ENCODE data around the gene SEPHS2.

The SEPHS2 gene

DNA sequence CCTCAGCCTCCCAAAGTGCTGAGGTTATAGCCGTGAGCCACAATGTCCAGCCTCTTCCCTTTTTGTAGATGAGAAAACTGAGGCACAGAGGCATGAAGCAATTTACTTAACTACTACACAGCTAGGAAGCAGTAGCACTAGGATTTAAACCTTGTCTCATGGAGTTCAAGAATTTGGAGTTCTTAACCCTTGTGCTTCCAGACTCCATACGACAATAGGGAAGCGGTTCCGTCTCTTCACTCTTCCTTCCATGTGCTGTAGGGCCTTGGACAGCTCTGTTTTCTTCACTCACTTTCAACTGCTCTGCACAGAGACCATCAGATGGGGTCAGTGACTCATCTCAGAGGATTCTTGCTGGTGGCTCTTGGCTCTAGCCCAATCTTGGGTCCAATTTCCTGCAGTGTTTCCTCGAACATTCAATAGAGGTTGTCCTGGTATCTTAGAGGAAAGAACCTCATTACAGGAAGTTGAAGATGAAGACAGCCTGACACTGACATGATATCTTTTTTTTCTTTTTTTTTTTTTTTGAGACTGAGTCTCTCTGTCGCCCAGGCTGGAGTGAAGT is 46.2 kb upstream of the SEPHS2 start (continued):
- TF ChIP-seq SETDB1 (IDR thresholded peaks at IDR 0.05; ENCODE audit: insufficient read length, low read length) (no peak), ZNF10 (tag by site-specific recombination; IDR thresholded peaks at IDR 0.05) (0 out of 2 replicates have a peak, but pooled peaks have one; percentile 40), ZNF549 (tag by site-specific recombination; IDR thresholded peaks at IDR 0.05) (no peak), ZNF184 (tag by site-specific recombination; IDR thresholded peaks at IDR 0.05) (no peak), ZNF140 (tag by site-specific recombination; IDR thresholded peaks at IDR 0.05) (no peak)
- TF ChIP-seq, protein P1, sequence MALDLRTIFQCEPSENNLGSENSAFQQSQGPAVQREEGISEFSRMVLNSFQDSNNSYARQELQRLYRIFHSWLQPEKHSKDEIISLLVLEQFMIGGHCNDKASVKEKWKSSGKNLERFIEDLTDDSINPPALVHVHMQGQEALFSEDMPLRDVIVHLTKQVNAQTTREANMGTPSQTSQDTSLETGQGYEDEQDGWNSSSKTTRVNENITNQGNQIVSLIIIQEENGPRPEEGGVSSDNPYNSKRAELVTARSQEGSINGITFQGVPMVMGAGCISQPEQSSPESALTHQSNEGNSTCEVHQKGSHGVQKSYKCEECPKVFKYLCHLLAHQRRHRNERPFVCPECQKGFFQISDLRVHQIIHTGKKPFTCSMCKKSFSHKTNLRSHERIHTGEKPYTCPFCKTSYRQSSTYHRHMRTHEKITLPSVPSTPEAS (tag by site-specific recombination; IDR thresholded peaks at IDR 0.05): no peak
- TF ChIP-seq, protein P2, sequence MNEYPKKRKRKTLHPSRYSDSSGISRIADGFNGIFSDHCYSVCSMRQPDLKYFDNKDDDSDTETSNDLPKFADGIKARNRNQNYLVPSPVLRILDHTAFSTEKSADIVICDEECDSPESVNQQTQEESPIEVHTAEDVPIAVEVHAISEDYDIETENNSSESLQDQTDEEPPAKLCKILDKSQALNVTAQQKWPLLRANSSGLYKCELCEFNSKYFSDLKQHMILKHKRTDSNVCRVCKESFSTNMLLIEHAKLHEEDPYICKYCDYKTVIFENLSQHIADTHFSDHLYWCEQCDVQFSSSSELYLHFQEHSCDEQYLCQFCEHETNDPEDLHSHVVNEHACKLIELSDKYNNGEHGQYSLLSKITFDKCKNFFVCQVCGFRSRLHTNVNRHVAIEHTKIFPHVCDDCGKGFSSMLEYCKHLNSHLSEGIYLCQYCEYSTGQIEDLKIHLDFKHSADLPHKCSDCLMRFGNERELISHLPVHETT (tag by site-specific recombination; IDR thresholded peaks at IDR 0.05): no peak

DNA sequence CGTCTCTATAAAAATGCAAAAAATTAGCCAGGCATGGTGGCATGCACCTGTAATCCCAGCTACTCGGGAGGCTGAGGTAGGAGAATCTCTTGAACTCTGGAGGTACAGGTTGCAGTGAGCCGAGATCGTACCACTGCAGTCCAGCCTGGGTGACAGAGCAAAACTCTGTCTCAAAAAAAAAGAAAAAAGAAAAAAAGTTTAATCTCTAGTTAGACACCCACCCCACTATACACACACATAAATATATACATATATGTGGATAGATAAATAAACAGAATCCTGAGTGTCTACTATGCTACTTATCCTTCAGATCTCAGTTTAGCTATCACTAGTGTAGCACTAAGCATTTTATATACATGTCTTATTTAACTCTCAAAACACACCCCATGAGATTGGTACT is 45.6 kb upstream of the SEPHS2 start:
- POLR2A ChIA-PET: interaction anchor here (0.5 to 0.8 kb wide), 2 partner anchors 53 to 61 kb away, joined by 3 to 4 read pairs; partner anchors contain the start of gene DCTPP1
- no peaks in the 10 kb centered on the region for H3K9me3 ChIP-seq (ENCODE audit: control insufficient read depth, insufficient read depth, low read depth, low read length)
- TF ChIP-seq ZBTB21 (tag by site-specific recombination; IDR thresholded peaks at IDR 0.05) (no peak), IKZF3 (tag by site-specific recombination; IDR thresholded peaks at IDR 0.05) (no peak), ZNF549 (tag by site-specific recombination; IDR thresholded peaks at IDR 0.05) (no peak), ZNF140 (tag by site-specific recombination; IDR thresholded peaks at IDR 0.05) (no peak), ZNF626 (tag by site-specific recombination; IDR thresholded peaks at IDR 0.05) (no peak)
- TF ChIP-seq, protein P3, sequence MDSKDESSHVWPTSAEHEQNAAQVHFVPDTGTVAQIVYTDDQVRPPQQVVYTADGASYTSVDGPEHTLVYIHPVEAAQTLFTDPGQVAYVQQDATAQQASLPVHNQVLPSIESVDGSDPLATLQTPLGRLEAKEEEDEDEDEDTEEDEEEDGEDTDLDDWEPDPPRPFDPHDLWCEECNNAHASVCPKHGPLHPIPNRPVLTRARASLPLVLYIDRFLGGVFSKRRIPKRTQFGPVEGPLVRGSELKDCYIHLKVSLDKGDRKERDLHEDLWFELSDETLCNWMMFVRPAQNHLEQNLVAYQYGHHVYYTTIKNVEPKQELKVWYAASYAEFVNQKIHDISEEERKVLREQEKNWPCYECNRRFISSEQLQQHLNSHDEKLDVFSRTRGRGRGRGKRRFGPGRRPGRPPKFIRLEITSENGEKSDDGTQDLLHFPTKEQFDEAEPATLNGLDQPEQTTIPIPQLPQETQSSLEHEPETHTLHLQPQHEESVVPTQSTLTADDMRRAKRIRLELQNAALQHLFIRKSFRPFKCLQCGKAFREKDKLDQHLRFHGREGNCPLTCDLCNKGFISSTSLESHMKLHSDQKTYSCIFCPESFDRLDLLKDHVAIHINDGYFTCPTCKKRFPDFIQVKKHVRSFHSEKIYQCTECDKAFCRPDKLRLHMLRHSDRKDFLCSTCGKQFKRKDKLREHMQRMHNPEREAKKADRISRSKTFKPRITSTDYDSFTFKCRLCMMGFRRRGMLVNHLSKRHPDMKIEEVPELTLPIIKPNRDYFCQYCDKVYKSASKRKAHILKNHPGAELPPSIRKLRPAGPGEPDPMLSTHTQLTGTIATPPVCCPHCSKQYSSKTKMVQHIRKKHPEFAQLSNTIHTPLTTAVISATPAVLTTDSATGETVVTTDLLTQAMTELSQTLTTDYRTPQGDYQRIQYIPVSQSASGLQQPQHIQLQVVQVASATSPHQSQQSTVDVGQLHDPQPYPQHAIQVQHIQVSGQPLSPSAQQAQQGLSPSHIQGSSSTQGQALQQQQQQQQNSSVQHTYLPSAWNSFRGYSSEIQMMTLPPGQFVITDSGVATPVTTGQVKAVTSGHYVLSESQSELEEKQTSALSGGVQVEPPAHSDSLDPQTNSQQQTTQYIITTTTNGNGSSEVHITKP (tag by site-specific recombination; IDR thresholded peaks at IDR 0.05): peak; percentile 56
- H3K27ac ChIP-seq (ENCODE audit: extremely low read depth, low read depth, low read length): no peak overlapping the region
- H3K4me3 ChIP-seq (ENCODE audit: low read depth, low read length): no peak overlapping the region
- no peaks in the 10 kb centered on the region for H3K4me1 ChIP-seq (ENCODE audit: control insufficient read depth, insufficient read depth, low read length)
- CTCF ChIA-PET: interaction anchor here (0.6 to 2.6 kb wide), 6 partner anchors 8 to 107 kb away, joined by 3 to 7 read pairs (median 3); partner anchors contain the start of gene DCTPP1
- no peaks in the 10 kb centered on the region for H3K36me3 ChIP-seq (ENCODE audit: control insufficient read depth in 2 of 2, insufficient read depth in 1 of 2, low read length in 2 of 2)

DNA sequence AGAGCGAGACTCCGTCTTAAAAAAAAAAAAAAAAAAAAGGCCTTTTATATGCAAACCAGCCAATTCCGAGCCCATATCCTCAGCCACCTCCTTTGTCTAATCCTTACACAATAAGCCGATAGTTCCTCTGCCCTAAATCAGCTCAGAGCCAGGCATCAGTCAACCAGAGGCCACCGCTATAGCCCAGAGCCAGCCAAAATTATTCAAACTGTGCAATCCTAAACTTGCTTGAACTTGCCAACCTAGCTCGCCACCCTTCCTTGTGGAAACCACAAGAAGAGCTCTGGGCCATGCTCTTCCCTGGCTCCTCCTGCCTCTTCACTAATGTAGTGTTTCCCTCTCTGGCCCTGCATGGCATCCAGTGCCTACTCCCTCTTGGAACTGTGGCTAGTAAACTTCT is 44.5 kb upstream of the SEPHS2 start:
- CTCF ChIA-PET: interaction anchor here (1.1 to 2.6 kb wide), 3 partner anchors 17 to 60 kb away, joined by 3 to 7 read pairs (median 6); partner anchors contain the start of gene DCTPP1

More for the DNA sequence above, 44.5 kb upstream of the SEPHS2 start:
- TF ChIP-seq MZF1 (tag by site-specific recombination; IDR thresholded peaks at IDR 0.05; ENCODE audit: borderline replicate concordance) (no peak), ZNF341 (tag by site-specific recombination; IDR thresholded peaks at IDR 0.05; ENCODE audit: low read depth) (peak; percentile 80)
- no peaks in the 10 kb centered on the region for H3K36me3 ChIP-seq (ENCODE audit: control insufficient read depth in 2 of 2, insufficient read depth in 1 of 2, low read length in 2 of 2)
- H3K27ac ChIP-seq (ENCODE audit: extremely low read depth, low read depth, low read length): no peak overlapping the region
- POLR2A ChIA-PET: interaction anchor here (0.7 kb wide), 1 partner anchor 92 kb away, joined by 7 read pairs; no protein-coding TSS in a partner anchor
- no peak overlapping the region for H3K4me3 ChIP-seq (ENCODE audit: low read depth, low read length)
- no peaks in the 10 kb centered on the region for H3K9me3 ChIP-seq (ENCODE audit: control insufficient read depth, insufficient read depth, low read depth, low read length)
- H3K4me1 ChIP-seq (ENCODE audit: control insufficient read depth, insufficient read depth, low read length): no peaks in the 10 kb centered on the region

Data from HEK293 (cell line).